HCT116 (cell line): ENCODE data around the gene RAPGEF6. TPM values are rescaled to one million over a fixed set of nuclear protein-coding genes. Genes with fewer than 3 reads are reported as not detected.

Experiments used
- ATAC-seq: fragments of 200-7000 bp; cut with Tn5 transposase; 2 replicates; pipeline ENCODE4 v1.9.1; 2020; ENCODE audit warnings: mild to moderate bottlenecking, moderate library complexity
- BruUV-seq: library from RNA; stranded (reverse); fragments of 400-500 nt; replicated peaks from 2 replicates; lab custom pipeline; 2021; lab: Mats Ljungman, UMichigan
- CTCF ChIA-PET: fragments of 300-600 bp; sonication (Branson Sonifier 250); formaldehyde crosslinking; loops from one replicate; lab custom pipeline; 2021; ENCODE audit warnings: antibody characterized with exemption; lab: Charles Lee
- POLR2A ChIA-PET: fragments of 300-600, 350-600 bp; sonication (Branson Sonifier 250); formaldehyde crosslinking; loops from one replicate; lab custom pipeline; 2021; ENCODE audit warnings: antibody characterized with exemption; lab: Charles Lee
- RAD21 ChIA-PET, 2 experiments: fragments of 300-600 bp; sonication (Branson Sonifier 250); formaldehyde crosslinking; loops; one replicate each; lab custom pipeline; 2023; ENCODE audit warnings: low total read pairs in 2 of 2; ENCODE audit not compliant: uncharacterized antibody in 2 of 2, unreplicated experiment in 2 of 2, low non-redundant PET in 1 of 2; lab: Charles Lee
- DNase-seq: peaks from one replicate; pipeline ENCODE4 v3.0.0-alpha.2; 2010; ENCODE audit warnings: low read depth, low spot score
- H2AFZ ChIP-seq: fragments of 200-600 bp; shearing (Covaris generic), sonication (generic); 2 replicates; pipeline ENCODE4 v1.6.1; 2017; ENCODE audit warnings: low read depth, mixed run types, mixed read lengths, antibody characterized with exemption, low read length; ENCODE audit not compliant: poor library complexity, severe bottlenecking
- H3K27ac ChIP-seq: 2 replicates; pipeline ENCODE4 v1.5.1; 2012; ENCODE audit warnings: low read depth, low read length
- H3K27me3 ChIP-seq: fragments of 200-600 bp; sonication (generic); 2 replicates; pipeline ENCODE4 v1.6.1; 2016; ENCODE audit warnings: mixed run types, low read length, mixed read lengths; ENCODE audit not compliant: insufficient read depth
- H3K36me3 ChIP-seq, 2 experiments: fragments of 200-500 bp in 1 of 2; fragments of 200-600 bp in 1 of 2; sonication (Bioruptor generic) in 1 of 2; sonication (generic) in 1 of 2; 2 replicates each; pipeline versions ENCODE4 v1.5.1 to v1.6.1; 2014 to 2016; ENCODE audit warnings: low read length in 2 of 2, inconsistent platforms in 1 of 2, mixed read lengths in 1 of 2, mixed run types in 1 of 2; ENCODE audit not compliant: insufficient read depth in 2 of 2, control insufficient read depth in 1 of 2
- H3K4me1 ChIP-seq, 2 experiments: fragments of 200-600 bp in 1 of 2; sonication (generic) in 1 of 2; 2 replicates each; pipeline versions ENCODE4 v1.5.1 to v1.6.1; 2012 to 2017; ENCODE audit warnings: low read length in 2 of 2, inconsistent platforms in 1 of 2, mild to moderate bottlenecking in 1 of 2, mixed read lengths in 1 of 2, mixed run types in 1 of 2, moderate library complexity in 1 of 2; ENCODE audit not compliant: insufficient read depth in 2 of 2, control insufficient read depth in 1 of 2
- H3K4me2 ChIP-seq: fragments of 200-600 bp; sonication (generic); 2 replicates; pipeline ENCODE4 v1.6.1; 2017; ENCODE audit warnings: mixed run types, low read length, mixed read lengths
- H3K4me3 ChIP-seq, 2 experiments: fragments of 200-600 bp in 1 of 2; sonication (generic) in 1 of 2; replicated peaks in 1 of 2; 2 replicates each; pipeline ENCODE4 v1.5.1; 2011 to 2016; ENCODE audit warnings: low read length in 2 of 2, control low read depth in 1 of 2, low read depth in 1 of 2, mild to moderate bottlenecking in 1 of 2, mixed read lengths in 1 of 2, mixed run types in 1 of 2
- H3K79me2 ChIP-seq: fragments of 200-600 bp; sonication (generic); 2 replicates; pipeline ENCODE4 v1.6.1; 2017; ENCODE audit warnings: mild to moderate bottlenecking, mixed run types, low read length, moderate library complexity, mixed read lengths; ENCODE audit not compliant: insufficient read depth
- H3K9ac ChIP-seq: fragments of 200-600 bp; sonication (generic); 2 replicates; pipeline ENCODE4 v1.6.1; 2016; ENCODE audit warnings: low read length, mixed read lengths
- H3K9me2 ChIP-seq: fragments of 200-600 bp; sonication (generic), shearing (Covaris generic); 2 replicates; pipeline ENCODE4 v1.6.1; 2017; ENCODE audit warnings: mixed run types, mild to moderate bottlenecking, moderate library complexity; ENCODE audit not compliant: insufficient read depth
- H3K9me3 ChIP-seq, 2 experiments: fragments of 200-500 bp in 1 of 2; fragments of 200-600 bp in 1 of 2; sonication (Bioruptor generic) in 1 of 2; sonication (generic) in 1 of 2; 2 replicates each; pipeline ENCODE4 v1.6.1; 2014 to 2017; ENCODE audit warnings: low read length in 2 of 2, mixed read lengths in 2 of 2, inconsistent platforms in 1 of 2, low read depth in 1 of 2, mild to moderate bottlenecking in 1 of 2, mixed run types in 1 of 2, moderate library complexity in 1 of 2; ENCODE audit not compliant: control insufficient read depth in 1 of 2, insufficient read depth in 1 of 2
- H4K20me1 ChIP-seq: fragments of 200-600 bp; sonication (generic), shearing (Covaris generic); 2 replicates; pipeline ENCODE4 v1.6.1; 2017; ENCODE audit warnings: mixed run types, mild to moderate bottlenecking, moderate library complexity; ENCODE audit not compliant: insufficient read depth
- CEBPB ChIP-seq: IDR thresholded peaks from 2 replicates; pipeline ENCODE4 v1.6.1; 2012; ENCODE audit warnings: low read depth
- ELF1 ChIP-seq: IDR thresholded peaks from 2 replicates; pipeline ENCODE4 v1.6.1; 2012; ENCODE audit warnings: low read depth, borderline replicate concordance
- FOSL1 ChIP-seq: IDR thresholded peaks from 2 replicates; pipeline ENCODE4 v1.6.1; 2012; ENCODE audit warnings: low read depth
- POLR2A ChIP-seq: IDR thresholded peaks from 2 replicates; pipeline ENCODE4 v1.7.0; 2011; ENCODE audit warnings: borderline replicate concordance; ENCODE audit not compliant: insufficient read depth, insufficient read length; ENCODE audit errors: extremely low read depth
- ZBTB33 ChIP-seq: IDR thresholded peaks from 2 replicates; pipeline ENCODE4 v1.6.1; 2011; ENCODE audit warnings: mild to moderate bottlenecking, low read length, moderate library complexity; ENCODE audit not compliant: insufficient replicate concordance; ENCODE audit errors: extremely low read depth
- intact Hi-C: fragments of 100-400 bp; cut with micrococcal nuclease; formaldehyde crosslinking; loops from 2 replicates; pipeline ENCODE4 v1.10.0; 2022
- total RNA-seq: library from RNA; stranded (reverse); gene quantifications from one replicate; pipeline ENCODE4 v1.2.1, GENCODE V29; 2021; ENCODE audit not compliant: unreplicated experiment

RAPGEF6 gene
- total RNA-seq, 1 experiment from 2014 or later = 18.4 TPM

GRCh38 chr5:131610198-131611063 is 24.6 kb downstream of the RAPGEF6 start:
- Histone ChIP-seq H3K79me2 (peaks cover 98% of the 10 kb centered on the region), H3K36me3 (no peaks in the 10 kb centered on the region)

More at GRCh38 chr5:131610198-131611063, 24.6 kb downstream of the RAPGEF6 start:
- Histone ChIP-seq H3K4me3 (no peak overlapping the region), H3K4me1 (peaks cover 6 to 24% of the 10 kb centered on the region in 2 experiments; a peak in 3 of 4 replicates), H3K4me2 (peak overlapping the region; percentile 34), H3K9me2 (no peaks in the 10 kb centered on the region), H3K27ac (no peak overlapping the region), H3K9me3 (no peaks in the 10 kb centered on the region), H3K27me3 (no peaks in the 10 kb centered on the region), H2AFZ (no peak overlapping the region), H3K9ac (no peak overlapping the region; the same call in 1 of the 2 replicates), H4K20me1 (no peaks in the 10 kb centered on the region)
- intact Hi-C loops = no loop called here
- RAD21 ChIA-PET = no interaction called here
- POLR2A ChIA-PET = no interaction called here
- CTCF ChIA-PET = interaction anchor here (1.2 kb wide), 1 partner anchor 21 kb away, joined by 3 read pairs; no protein-coding TSS in a partner anchor
- TF ChIP-seq CEBPB = no peak
- TF ChIP-seq POLR2A = no peak
- no peak for TF ChIP-seq FOSL1
- no peak for TF ChIP-seq ELF1
- TF ChIP-seq ZBTB33 = no peak
- no TSS peak for BruUV-seq
- ATAC-seq (peak; percentile 86), DNase-seq (peak; percentile 26)
